Fibroblast of villous mesenchyme (primary cell): ENCODE data around the gene PLD4. TPM values are rescaled to one million over a fixed set of nuclear protein-coding genes. Genes with fewer than 3 reads are reported as not detected.

ENCODE experiments used
- DNase-seq: peaks from one replicate; pipeline ENCODE4 v3.0.0-alpha.2; 2010; ENCODE audit warnings: low read depth
- H3K4me3 ChIP-seq: 2 replicates; pipeline ENCODE4 v1.5.1; 2011; ENCODE audit warnings: low read depth, mild to moderate bottlenecking, low read length
- CTCF ChIP-seq: IDR thresholded peaks from 2 replicates; pipeline ENCODE4 v1.5.1; 2012; ENCODE audit warnings: low read depth, mild to moderate bottlenecking, low read length; ENCODE audit not compliant: insufficient read depth
- total RNA-seq: library from RNA; depleted of rRNA; stranded (reverse); fragments of >200 nt; gene quantifications from 2 replicates; pipeline ENCODE4 v1.2.3, GENCODE V29; 2012

PLD4 gene
- total RNA-seq, 1 donor, result not detected

DNA sequence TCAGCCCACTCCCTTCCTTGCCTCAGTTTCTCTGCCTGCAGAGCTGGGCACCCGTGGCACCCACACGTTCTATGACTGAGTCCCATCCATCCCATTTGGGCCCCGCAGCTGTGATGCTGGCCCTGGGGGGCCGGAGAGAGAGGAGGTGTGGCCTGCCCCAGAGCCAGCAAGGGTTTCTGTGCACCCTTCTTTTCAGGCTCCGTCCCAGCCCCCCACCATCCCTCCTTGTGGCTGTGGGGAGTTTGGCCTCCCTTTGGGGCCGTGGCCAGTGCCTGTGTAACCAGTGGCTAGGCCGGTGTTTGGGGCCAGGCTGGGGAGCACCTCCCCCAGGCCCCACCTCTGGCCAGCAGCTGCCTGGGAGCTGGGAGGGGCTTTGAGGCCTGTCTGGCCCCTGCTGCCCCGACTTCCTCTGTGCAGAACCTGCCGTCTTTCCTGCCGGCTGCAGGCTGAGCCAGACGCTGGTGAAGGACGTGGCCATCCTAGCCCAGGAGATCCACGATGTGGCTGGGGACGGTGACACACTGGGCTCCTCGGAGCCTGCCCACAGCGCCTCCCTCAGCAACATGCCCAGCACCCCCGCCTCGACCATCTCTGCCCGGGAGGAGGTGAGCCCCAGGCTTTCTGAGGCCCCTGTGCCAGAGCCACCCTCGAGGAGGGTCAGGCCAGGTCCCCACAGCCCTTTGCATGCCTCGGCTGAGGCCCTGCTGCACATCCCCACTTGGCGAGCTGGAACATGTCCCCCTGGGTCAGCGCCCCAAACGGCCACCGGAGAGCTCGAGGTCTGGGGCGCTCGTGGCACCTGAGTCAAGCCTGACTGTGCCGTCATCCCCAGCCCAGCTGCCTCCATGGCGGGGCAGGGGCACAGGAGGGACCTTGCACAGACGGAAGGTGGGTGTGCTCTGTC, 31.9 kb upstream of the PLD4 start:
- no peak overlapping the region for H3K4me3 ChIP-seq
- DNase-seq, result no peak

GRCh38 chr14:104893435-104894207, 31.1 kb upstream of the PLD4 start:
- TF ChIP-seq CTCF, result no peak
- H3K4me3 ChIP-seq, result no peak overlapping the region
- DNase-seq, result no peak

More for the DNA sequence above, 31.9 kb upstream of the PLD4 start:
- TF ChIP-seq CTCF, result no peak

- TF ChIP-seq CTCF, result no peak
- H3K4me3 ChIP-seq, result no peak overlapping the region
- DNase-seq, result no peak
Observed at GRCh38 chr14:104894331-104895206, 30.1 kb upstream of the PLD4 start.

DNA sequence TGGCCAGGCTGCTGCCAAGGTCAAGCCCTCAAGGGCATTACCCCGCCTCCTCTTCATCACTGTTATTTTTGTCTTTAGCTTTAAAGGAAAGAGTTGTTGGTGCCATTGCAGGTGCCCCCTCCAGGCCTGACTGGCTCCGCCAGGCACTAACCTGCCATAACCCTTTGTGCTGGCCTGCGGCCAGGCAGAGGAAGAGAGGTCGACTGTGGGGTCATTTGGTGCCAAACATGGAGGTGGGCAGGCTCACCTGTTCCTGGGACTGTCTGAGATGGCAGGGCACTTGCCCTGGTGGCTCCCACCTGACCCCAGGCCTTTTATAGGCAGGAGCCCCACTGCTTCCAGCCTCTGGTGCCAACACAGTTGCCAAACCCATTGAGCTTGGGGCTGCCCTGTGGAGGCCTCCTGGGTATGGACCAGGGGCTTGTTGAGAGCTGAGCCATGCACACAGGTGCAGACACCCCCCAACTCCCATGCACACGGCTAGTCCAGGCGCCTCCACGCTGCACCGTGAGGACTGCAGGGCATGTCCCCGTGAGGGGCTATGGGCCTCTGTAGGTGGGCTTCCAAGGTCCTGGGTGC, 29.4 kb upstream of the PLD4 start:
- TF ChIP-seq CTCF, result no peak
- DNase-seq, result no peak
- no peak overlapping the region for H3K4me3 ChIP-seq

- no peak overlapping the region for H3K4me3 ChIP-seq
- no peak for TF ChIP-seq CTCF
- DNase-seq, result no peak
Observed at GRCh38 chr14:104895786-104896661, 28.7 kb upstream of the PLD4 start.
